Measurements from ENCODE around the gene FAM177A1. TPM values are rescaled to one million over a fixed set of nuclear protein-coding genes. Genes with fewer than 3 reads are reported as not detected.
A peak's percentile ranks its signal among the peaks of the same experiment; 100 is the strongest.

Gene FAM177A1
- total and polyA plus RNA-seq, 2 of the 13 experiments (the other 11 are each of a cell fraction or from before 2014, with no cell fraction given), result 72.9 to 119 TPM

- peak in 1 of 2 experiments; percentile 44; a peak in 2 of 4 replicates for TF ChIP-seq EP300 (IDR thresholded peaks at IDR 0.05; ENCODE audit: low read depth in 2 of 2, low read length in 2 of 2)
- peak; percentile 41; the same call in 1 of the 2 replicates for TF ChIP-seq EP300 (CRISPR knock-in tag; IDR thresholded peaks at IDR 0.05; ENCODE audit: borderline replicate concordance)
- peak; percentile 92; the same call in 1 of the 2 replicates for TF ChIP-seq ZNF292 (CRISPR knock-in tag; IDR thresholded peaks at IDR 0.05; ENCODE audit: borderline replicate concordance, low read depth)
- TF ChIP-seq PCBP1 (IDR thresholded peaks at IDR 0.05; ENCODE audit: borderline replicate concordance, low read depth, low read length), result no peak
- TF ChIP-seq ZNF143 (CRISPR knock-in tag; IDR thresholded peaks at IDR 0.05), result peak; percentile 78
- no peak for TF ChIP-seq SYNCRIP (IDR thresholded peaks at IDR 0.05; ENCODE audit: insufficient read depth, low read depth, low read length)
- TF ChIP-seq THAP7 (CRISPR knock-in tag; IDR thresholded peaks at IDR 0.05), result peak; percentile 95
- no peak for TF ChIP-seq NFRKB (IDR thresholded peaks at IDR 0.05)
- peak; percentile 91 for TF ChIP-seq ZNF704 (CRISPR knock-in tag; IDR thresholded peaks at IDR 0.05; ENCODE audit: borderline replicate concordance)
- TF ChIP-seq HNRNPH1 (optimal IDR thresholded peaks at IDR 0.05; ENCODE audit: low read depth, low read length), result peak; percentile 25
- TF ChIP-seq HOXA7 (CRISPR knock-in tag; IDR thresholded peaks at IDR 0.05), result no peak
- TF ChIP-seq ZNF382 (CRISPR knock-in tag; IDR thresholded peaks at IDR 0.05; ENCODE audit: borderline replicate concordance), result no peak
- TF ChIP-seq HHEX (CRISPR knock-in tag; IDR thresholded peaks at IDR 0.05), result peak; percentile 58; the same call in 1 of the 2 replicates
- TF ChIP-seq ZNF484 (CRISPR knock-in tag; IDR thresholded peaks at IDR 0.05; ENCODE audit: borderline replicate concordance, low read depth), result peak; percentile 88; the same call in 1 of the 2 replicates
- peak; percentile 94 for TF ChIP-seq ZNF329 (CRISPR knock-in tag; IDR thresholded peaks at IDR 0.05; ENCODE audit: low read depth)
- TF ChIP-seq ARNT2 (CRISPR knock-in tag; IDR thresholded peaks at IDR 0.05; ENCODE audit: low read depth), result peak; percentile 99
- peak; percentile 72; the same call in 1 of the 2 replicates for TF ChIP-seq ZNF160 (CRISPR knock-in tag; IDR thresholded peaks at IDR 0.05)
- peak; percentile 98 for TF ChIP-seq ZNF556 (CRISPR knock-in tag; IDR thresholded peaks at IDR 0.05; ENCODE audit: borderline replicate concordance)
- peak; percentile 13; the same call in 1 of the 2 replicates for TF ChIP-seq ZFP36L2 (CRISPR knock-in tag; IDR thresholded peaks at IDR 0.05)
- TF ChIP-seq SIX1 (CRISPR knock-in tag; IDR thresholded peaks at IDR 0.05; ENCODE audit: borderline replicate concordance), result peak; percentile 12; the same call in 1 of the 2 replicates
- TF ChIP-seq CHD4 (IDR thresholded peaks at IDR 0.05; ENCODE audit: borderline replicate concordance, low read length), result no peak
- no peak; the same call in 1 of the 2 replicates for TF ChIP-seq ZNF572 (CRISPR knock-in tag; IDR thresholded peaks at IDR 0.05)
- TF ChIP-seq ZFP82 (CRISPR knock-in tag; IDR thresholded peaks at IDR 0.05; ENCODE audit: borderline replicate concordance), result peak; percentile 99
- peak; percentile 62; the same call in 1 of the 2 replicates for TF ChIP-seq POLR2AphosphoS2 (IDR thresholded peaks at IDR 0.05; ENCODE audit: low read depth, low read length)
- peak; percentile 94 for TF ChIP-seq LBX2 (CRISPR knock-in tag; IDR thresholded peaks at IDR 0.05; ENCODE audit: borderline replicate concordance)
- TF ChIP-seq RCOR2 (CRISPR knock-in tag; IDR thresholded peaks at IDR 0.05), result no peak
- TF ChIP-seq RORA (CRISPR knock-in tag; IDR thresholded peaks at IDR 0.05), result peak; percentile 45; the same call in 1 of the 2 replicates
- TF ChIP-seq ZNF510 (CRISPR knock-in tag; IDR thresholded peaks at IDR 0.05; ENCODE audit: low read depth), result no peak; the same call in 1 of the 2 replicates
- TF ChIP-seq FOSL2 (CRISPR knock-in tag; IDR thresholded peaks at IDR 0.05), result peak; percentile 50; the same call in 1 of the 2 replicates
- peak; percentile 89 for TF ChIP-seq ZSCAN25 (CRISPR knock-in tag; IDR thresholded peaks at IDR 0.05)
These were observed at the start of gene FAM177A1 (continued) for GRCh38 chr14:35046048-35046750.
